RWPE2 (cell line): ENCODE data around the gene USP9X.

ENCODE experiments used
- ATAC-seq: fragments of 200-7000 bp; cut with Tn5 transposase; 3 replicates; pipeline ENCODE4 v1.9.1; 2021; ENCODE audit warnings: low read depth
- DNase-seq: peaks from one replicate; pipeline ENCODE4 v3.0.0-alpha.2; 2020; ENCODE audit warnings: low spot score
- H3K27ac ChIP-seq: fragments of 450-650 bp; 2 replicates; pipeline ENCODE4 v1.5.1; 2017; ENCODE audit warnings: mild to moderate bottlenecking; ENCODE audit not compliant: poor library complexity, severe bottlenecking
- H3K27me3 ChIP-seq: fragments of 250-450 bp; sonication (Bioruptor Pico); 2 replicates; pipeline ENCODE4 v1.5.1; 2021; ENCODE audit warnings: mild to moderate bottlenecking, moderate library complexity; ENCODE audit not compliant: insufficient read depth, poor library complexity, severe bottlenecking
- H3K36me3 ChIP-seq: fragments of 250-450 bp; sonication (Bioruptor Pico); 2 replicates; pipeline ENCODE4 v1.5.1; 2020; ENCODE audit warnings: low read depth, mild to moderate bottlenecking, moderate library complexity
- H3K4me1 ChIP-seq: fragments of 250-450 bp; sonication (Bioruptor Pico); 2 replicates; pipeline ENCODE4 v1.5.1; 2021; ENCODE audit warnings: mild to moderate bottlenecking, moderate library complexity; ENCODE audit not compliant: insufficient read depth, poor library complexity, severe bottlenecking
- H3K4me3 ChIP-seq: fragments of 250-450 bp; sonication (Bioruptor Pico); 2 replicates; pipeline ENCODE4 v1.5.1; 2021; ENCODE audit warnings: mild to moderate bottlenecking, moderate library complexity; ENCODE audit not compliant: severe bottlenecking
- H3K9me3 ChIP-seq: fragments of 250-450 bp; sonication (Bioruptor Pico); 2 replicates; pipeline ENCODE4 v1.5.1; 2021; ENCODE audit warnings: mild to moderate bottlenecking, moderate library complexity; ENCODE audit not compliant: severe bottlenecking
- CTCF ChIP-seq: fragments of 450-650 bp; IDR thresholded peaks from one replicate; pipeline ENCODE4 v1.5.1; 2017; ENCODE audit warnings: mild to moderate bottlenecking, moderate library complexity; ENCODE audit not compliant: poor library complexity, severe bottlenecking

The USP9X gene

GRCh38 chrX:41131766-41132165 is 46.5 kb downstream of the USP9X start:
- no peak for DNase-seq
- Histone ChIP-seq H3K27me3 (no peaks in the 10 kb centered on the region), H3K4me3 (no peak overlapping the region), H3K27ac (no peak overlapping the region), H3K4me1 (no peaks in the 10 kb centered on the region), H3K9me3 (no peaks in the 10 kb centered on the region), H3K36me3 (peaks cover 62% of the 10 kb centered on the region)
- TF ChIP-seq CTCF: no peak
- no peak for ATAC-seq

GRCh38 chrX:41133551-41133950 is 48.3 kb downstream of the USP9X start:
- Histone ChIP-seq H3K9me3 (no peaks in the 10 kb centered on the region), H3K4me1 (no peaks in the 10 kb centered on the region), H3K36me3 (peaks cover 70% of the 10 kb centered on the region), H3K27me3 (no peaks in the 10 kb centered on the region), H3K27ac (no peak overlapping the region), H3K4me3 (no peak overlapping the region)
- ATAC-seq (no peak), DNase-seq (no peak)
- TF ChIP-seq CTCF: no peak

- TF ChIP-seq CTCF: peak; percentile 44
- H3K36me3 ChIP-seq: peaks cover 80% of the 10 kb centered on the region
- no peaks in the 10 kb centered on the region for H3K27me3 ChIP-seq
- H3K9me3 ChIP-seq: no peaks in the 10 kb centered on the region
- H3K27ac ChIP-seq: no peak overlapping the region
- H3K4me3 ChIP-seq: no peak overlapping the region
- ATAC-seq (no peak), DNase-seq (no peak)
- H3K4me1 ChIP-seq: no peaks in the 10 kb centered on the region
Measured at GRCh38 chrX:41137589-41137988, 52.3 kb downstream of the USP9X start.

- Histone ChIP-seq H3K4me1 (peaks cover 12% of the 10 kb centered on the region), H3K36me3 (peaks cover 72% of the 10 kb centered on the region), H3K27me3 (no peaks in the 10 kb centered on the region), H3K4me3 (no peak overlapping the region), H3K27ac (no peak overlapping the region), H3K9me3 (no peaks in the 10 kb centered on the region)
- TF ChIP-seq CTCF: no peak
- no peak for ATAC-seq
- no peak for DNase-seq
Measured at GRCh38 chrX:41142130-41142910, 57.1 kb downstream of the USP9X start.

GRCh38 chrX:41144873-41145272 is 59.6 kb downstream of the USP9X start:
- Histone ChIP-seq H3K27me3 (no peaks in the 10 kb centered on the region), H3K9me3 (no peaks in the 10 kb centered on the region), H3K4me3 (no peak overlapping the region), H3K27ac (peak overlapping the region; percentile 30), H3K36me3 (peaks cover 75% of the 10 kb centered on the region), H3K4me1 (peaks cover 20% of the 10 kb centered on the region)
- ATAC-seq (no peak), DNase-seq (no peak)
- no peak for TF ChIP-seq CTCF
